Measurements from ENCODE around the gene USP50.

USP50 gene

GRCh38 chr15:50542887-50543210 is 3.6 kb downstream of the USP50 start:
- Histone ChIP-seq H3K36me3 (no peaks in the 10 kb centered on the region), H3K4me1 (ENCODE audit: control insufficient read depth in 1 of 2, insufficient read depth in 1 of 2, low read depth in 1 of 2, low read length in 1 of 2) (no peaks in the 10 kb centered on the region), H3K9me3 (no peaks in the 10 kb centered on the region), H3K4me3 (ENCODE audit: low read depth in 1 of 2, low read length in 1 of 2) (no peak overlapping the region), H3K27ac (no peak overlapping the region), H3K27me3 (no peaks in the 10 kb centered on the region)
- TF ChIP-seq CTCF (IDR thresholded peaks at IDR 0.05) = no peak

DNA sequence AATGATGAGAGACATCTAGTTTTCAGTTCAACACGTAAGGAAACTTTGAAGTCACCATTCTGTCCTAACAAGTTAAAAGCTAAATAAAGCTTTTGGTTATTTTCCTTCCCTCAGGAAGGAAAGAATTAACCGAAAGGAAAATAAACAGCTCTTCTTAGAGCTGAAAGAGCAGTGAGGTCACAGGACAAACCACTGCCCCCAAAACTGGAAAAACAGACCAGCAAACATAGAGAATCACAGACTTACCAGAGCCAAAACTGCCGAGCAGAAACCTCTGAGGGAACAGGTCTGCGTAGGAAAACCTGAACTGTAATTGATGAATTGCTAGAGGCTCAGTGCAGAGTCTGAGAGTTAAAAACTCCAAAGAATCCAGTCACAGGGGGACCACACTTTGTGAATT is 14.7 kb downstream of the USP50 start:
- no peaks in the 10 kb centered on the region for H3K27me3 ChIP-seq
- no peak overlapping the region for H3K27ac ChIP-seq
- no peaks in the 10 kb centered on the region for H3K4me1 ChIP-seq (ENCODE audit: control insufficient read depth in 1 of 2, insufficient read depth in 1 of 2, low read depth in 1 of 2, low read length in 1 of 2)
- no peaks in the 10 kb centered on the region for H3K9me3 ChIP-seq
- H3K36me3 ChIP-seq = no peaks in the 10 kb centered on the region
- no peak overlapping the region for H3K4me3 ChIP-seq (ENCODE audit: low read depth in 1 of 2, low read length in 1 of 2)
- TF ChIP-seq CTCF (IDR thresholded peaks at IDR 0.05) = no peak

DNA sequence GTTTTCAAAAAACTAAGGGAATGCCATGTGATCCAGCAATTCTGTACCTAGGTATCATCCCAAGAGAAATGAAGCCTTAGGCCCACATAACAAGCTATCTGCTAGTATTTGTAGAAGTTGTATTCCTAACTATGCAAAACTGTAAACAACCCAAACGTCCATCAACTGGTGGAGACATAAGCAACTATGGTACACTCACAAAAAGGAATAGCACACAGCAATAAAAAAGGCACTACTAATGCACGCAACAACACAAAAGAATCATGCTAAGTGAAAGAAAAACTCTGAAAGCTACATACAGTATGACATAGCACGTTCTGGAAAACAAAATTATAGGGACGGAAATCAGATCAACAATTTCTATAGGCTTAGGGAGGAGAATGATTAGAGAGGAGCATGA is 15.3 kb downstream of the USP50 start:
- H3K27me3 ChIP-seq = no peaks in the 10 kb centered on the region
- no peak overlapping the region for H3K4me3 ChIP-seq (ENCODE audit: low read depth in 1 of 2, low read length in 1 of 2)
- no peak overlapping the region for H3K27ac ChIP-seq
- H3K9me3 ChIP-seq = no peaks in the 10 kb centered on the region
- no peaks in the 10 kb centered on the region for H3K4me1 ChIP-seq (ENCODE audit: control insufficient read depth in 1 of 2, insufficient read depth in 1 of 2, low read depth in 1 of 2, low read length in 1 of 2)
- H3K36me3 ChIP-seq = no peaks in the 10 kb centered on the region
- TF ChIP-seq CTCF (IDR thresholded peaks at IDR 0.05) = no peak

GRCh38 chr15:50523851-50524251 is 22.6 kb downstream of the USP50 start:
- Histone ChIP-seq H3K9me3 (no peaks in the 10 kb centered on the region), H3K27ac (no peak overlapping the region), H3K36me3 (no peaks in the 10 kb centered on the region), H3K27me3 (no peaks in the 10 kb centered on the region), H3K4me1 (ENCODE audit: control insufficient read depth in 1 of 2, insufficient read depth in 1 of 2, low read depth in 1 of 2, low read length in 1 of 2) (no peaks in the 10 kb centered on the region), H3K4me3 (ENCODE audit: low read depth in 1 of 2, low read length in 1 of 2) (no peak overlapping the region)
- TF ChIP-seq CTCF (IDR thresholded peaks at IDR 0.05) = no peak

- Histone ChIP-seq H3K9me3 (no peaks in the 10 kb centered on the region), H3K27me3 (no peaks in the 10 kb centered on the region), H3K4me3 (ENCODE audit: low read depth in 1 of 2, low read length in 1 of 2) (no peak overlapping the region), H3K36me3 (no peaks in the 10 kb centered on the region), H3K4me1 (ENCODE audit: control insufficient read depth in 1 of 2, insufficient read depth in 1 of 2, low read depth in 1 of 2, low read length in 1 of 2) (no peaks in the 10 kb centered on the region), H3K27ac (no peak overlapping the region)
- TF ChIP-seq CTCF (IDR thresholded peaks at IDR 0.05) = no peak
These were observed 26.6 kb downstream of the USP50 start for GRCh38 chr15:50519740-50520425.

DNA sequence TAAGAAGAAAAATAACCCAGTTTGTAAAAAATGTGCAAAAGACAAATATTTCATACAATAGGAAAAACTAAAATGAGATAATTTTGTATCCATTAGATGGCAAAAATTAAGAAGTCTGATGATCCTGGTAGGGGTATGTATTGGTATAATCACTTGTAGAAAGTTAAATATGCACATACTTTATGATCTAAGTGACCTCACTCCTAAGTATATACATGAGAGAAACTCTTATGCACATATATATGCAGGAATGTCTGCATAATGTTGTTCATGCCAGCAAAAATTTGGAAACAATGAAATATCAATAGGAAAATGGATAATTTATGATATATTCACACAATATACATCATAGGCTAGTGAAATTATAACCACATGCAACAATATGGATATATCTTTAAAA is 33.5 kb downstream of the USP50 start:
- no peaks in the 10 kb centered on the region for H3K36me3 ChIP-seq
- H3K4me1 ChIP-seq (ENCODE audit: control insufficient read depth in 1 of 2, insufficient read depth in 1 of 2, low read depth in 1 of 2, low read length in 1 of 2) = no peaks in the 10 kb centered on the region
- no peaks in the 10 kb centered on the region for H3K27me3 ChIP-seq
- H3K27ac ChIP-seq = no peak overlapping the region
- H3K9me3 ChIP-seq = no peaks in the 10 kb centered on the region
- H3K4me3 ChIP-seq (ENCODE audit: low read depth in 1 of 2, low read length in 1 of 2) = no peak overlapping the region
- TF ChIP-seq CTCF (IDR thresholded peaks at IDR 0.05) = no peak
